GM06990 (cell line): ENCODE data around the gene CNTNAP5.

ENCODE experiments used
- DNase-seq: peaks from one replicate; pipeline ENCODE4 v3.0.0-alpha.2; 2011; ENCODE audit not compliant: insufficient read length; ENCODE audit errors: extremely low read depth
- H3K27me3 ChIP-seq: replicated peaks from 2 replicates; pipeline ENCODE4 v1.6.0; 2011; ENCODE audit warnings: low read length; ENCODE audit not compliant: control insufficient read depth, insufficient read depth
- H3K36me3 ChIP-seq: 2 replicates; pipeline ENCODE4 v1.5.1; 2011; ENCODE audit warnings: low read length; ENCODE audit not compliant: control insufficient read depth, insufficient read depth
- H3K4me3 ChIP-seq: replicated peaks from 2 replicates; pipeline ENCODE4 v1.5.1; 2011; ENCODE audit warnings: low read depth, mild to moderate bottlenecking, control low read depth, low read length
- TF ChIP-seq, protein P1 (sequence below): IDR thresholded peaks from 2 replicates; pipeline ENCODE4 v1.5.1; 2011; ENCODE audit warnings: low read length, control low read depth, mild to moderate bottlenecking, inconsistent platforms; ENCODE audit not compliant: insufficient read depth, poor library complexity, severe bottlenecking

Gene CNTNAP5

GRCh38 chr2:124810132-124810531 is 785.0 kb downstream of the CNTNAP5 start:
- DNase-seq, result no peak
- Histone ChIP-seq H3K27me3 (no peaks in the 10 kb centered on the region), H3K4me3 (no peak overlapping the region), H3K36me3 (no peaks in the 10 kb centered on the region)
- TF ChIP-seq, protein P1, sequence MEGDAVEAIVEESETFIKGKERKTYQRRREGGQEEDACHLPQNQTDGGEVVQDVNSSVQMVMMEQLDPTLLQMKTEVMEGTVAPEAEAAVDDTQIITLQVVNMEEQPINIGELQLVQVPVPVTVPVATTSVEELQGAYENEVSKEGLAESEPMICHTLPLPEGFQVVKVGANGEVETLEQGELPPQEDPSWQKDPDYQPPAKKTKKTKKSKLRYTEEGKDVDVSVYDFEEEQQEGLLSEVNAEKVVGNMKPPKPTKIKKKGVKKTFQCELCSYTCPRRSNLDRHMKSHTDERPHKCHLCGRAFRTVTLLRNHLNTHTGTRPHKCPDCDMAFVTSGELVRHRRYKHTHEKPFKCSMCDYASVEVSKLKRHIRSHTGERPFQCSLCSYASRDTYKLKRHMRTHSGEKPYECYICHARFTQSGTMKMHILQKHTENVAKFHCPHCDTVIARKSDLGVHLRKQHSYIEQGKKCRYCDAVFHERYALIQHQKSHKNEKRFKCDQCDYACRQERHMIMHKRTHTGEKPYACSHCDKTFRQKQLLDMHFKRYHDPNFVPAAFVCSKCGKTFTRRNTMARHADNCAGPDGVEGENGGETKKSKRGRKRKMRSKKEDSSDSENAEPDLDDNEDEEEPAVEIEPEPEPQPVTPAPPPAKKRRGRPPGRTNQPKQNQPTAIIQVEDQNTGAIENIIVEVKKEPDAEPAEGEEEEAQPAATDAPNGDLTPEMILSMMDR, result peak; percentile 18

DNA sequence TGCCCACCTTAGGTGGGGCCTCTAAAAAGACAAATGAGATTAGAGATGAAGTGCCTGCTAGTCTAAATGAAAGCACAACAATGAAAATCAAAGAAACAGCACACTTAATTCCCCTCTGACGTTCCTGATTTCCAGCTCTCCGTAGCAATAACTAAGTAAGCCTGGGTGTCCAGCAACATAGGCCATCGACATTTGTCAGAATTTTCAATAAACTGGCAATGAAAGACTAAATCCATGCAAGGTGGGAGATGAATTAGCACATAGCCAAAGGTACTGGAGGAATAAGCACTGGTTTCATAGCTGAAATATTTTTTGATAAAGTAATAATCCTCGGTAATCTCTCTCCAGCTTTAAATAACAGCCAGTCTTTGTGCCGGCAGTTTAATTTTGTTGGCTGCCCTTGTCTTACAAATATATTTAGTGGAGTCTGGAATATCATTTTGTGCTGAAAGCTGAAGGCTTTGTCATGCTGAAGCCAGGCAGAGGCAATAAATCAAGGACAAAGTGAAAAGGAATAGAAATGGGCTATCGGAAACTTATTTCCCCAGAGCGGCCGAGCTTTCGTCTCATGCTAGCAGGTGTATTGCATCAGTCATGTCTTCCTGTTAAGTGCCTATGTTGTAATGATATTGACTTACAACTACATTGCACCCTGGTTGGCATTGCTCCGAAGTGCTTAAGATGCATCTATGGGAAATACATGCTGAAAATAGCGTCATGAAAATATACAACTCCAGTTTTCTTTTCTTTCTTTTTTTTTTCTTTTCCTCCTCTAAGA is 790.1 kb downstream of the CNTNAP5 start:
- TF ChIP-seq, protein P1, result no peak
- Histone ChIP-seq H3K4me3 (no peak overlapping the region), H3K27me3 (no peaks in the 10 kb centered on the region), H3K36me3 (no peaks in the 10 kb centered on the region)
- no peak for DNase-seq

DNA sequence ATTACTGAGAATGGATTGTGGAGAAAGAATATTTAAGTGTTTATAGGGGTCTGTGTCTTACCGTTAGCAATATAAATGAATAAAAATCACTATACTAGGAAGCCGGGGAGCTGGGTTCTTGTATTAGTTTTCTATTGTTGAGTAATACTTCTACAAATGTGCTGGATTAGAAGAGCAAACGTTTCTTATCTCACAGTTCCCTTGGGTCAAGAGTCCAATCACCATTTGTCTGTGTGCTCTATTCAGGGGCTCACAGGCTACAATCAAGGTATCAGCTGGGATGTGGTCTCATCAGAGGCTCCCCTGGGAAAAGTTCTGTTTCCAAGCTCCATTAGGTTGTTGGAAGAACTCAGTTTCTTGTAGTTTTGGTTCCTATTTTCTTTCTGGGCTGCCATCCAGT is 790.9 kb downstream of the CNTNAP5 start:
- DNase-seq, result no peak
- Histone ChIP-seq H3K36me3 (no peaks in the 10 kb centered on the region), H3K4me3 (no peak overlapping the region), H3K27me3 (no peaks in the 10 kb centered on the region)
- TF ChIP-seq, protein P1, result no peak

GRCh38 chr2:124822516-124822915 is 797.4 kb downstream of the CNTNAP5 start:
- TF ChIP-seq, protein P1, result no peak
- no peak for DNase-seq
- no peak overlapping the region for H3K4me3 ChIP-seq
- H3K36me3 ChIP-seq, result no peaks in the 10 kb centered on the region
- H3K27me3 ChIP-seq, result no peaks in the 10 kb centered on the region

DNA sequence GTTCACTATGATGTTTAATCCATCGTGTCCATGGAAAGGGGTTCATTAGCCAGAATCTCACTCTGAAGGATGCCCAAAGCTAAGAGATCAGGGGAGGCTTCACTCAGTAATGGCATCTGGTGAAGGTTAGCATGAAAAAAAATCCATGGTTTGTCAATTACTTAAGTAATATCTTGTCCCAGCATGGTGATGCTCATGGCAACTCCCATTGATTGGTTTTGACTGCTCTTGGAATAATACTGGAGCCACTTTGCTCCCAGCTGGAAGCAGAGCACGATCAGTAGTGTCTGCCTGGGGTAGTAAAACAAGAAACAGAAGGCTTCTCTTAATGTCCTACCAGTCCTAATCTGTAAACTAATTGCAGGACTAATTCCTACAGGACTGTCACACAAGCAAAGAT is 799.4 kb downstream of the CNTNAP5 start:
- no peak for DNase-seq
- no peaks in the 10 kb centered on the region for H3K36me3 ChIP-seq
- no peaks in the 10 kb centered on the region for H3K27me3 ChIP-seq
- TF ChIP-seq, protein P1, result no peak
- no peak overlapping the region for H3K4me3 ChIP-seq

- DNase-seq, result no peak
- no peaks in the 10 kb centered on the region for H3K36me3 ChIP-seq
- TF ChIP-seq, protein P1, result no peak
- no peaks in the 10 kb centered on the region for H3K27me3 ChIP-seq
- H3K4me3 ChIP-seq, result no peak overlapping the region
These were observed 807.4 kb downstream of the CNTNAP5 start for GRCh38 chr2:124832521-124832920.
